Tibial nerve (tissue), 4 donors: ENCODE results near the gene SLC5A12.

Source experiments
- EP300 ChIP-seq, 2 donors: sonication (generic); formaldehyde crosslinking; IDR thresholded peaks; one replicate each; pipeline ENCODE4 v1.6.1; 2017; ENCODE audit warnings: antibody characterized with exemption in 2 of 2, mild to moderate bottlenecking in 1 of 2
- POLR2A ChIP-seq, 2 donors: fragments of 450-650 bp; IDR thresholded peaks; one replicate each; pipeline ENCODE4 v1.6.1; 2017; ENCODE audit warnings: antibody characterized with exemption in 2 of 2, mild to moderate bottlenecking in 2 of 2, moderate library complexity in 2 of 2
- TF ChIP-seq, protein P1 (sequence below), 5 experiments: fragments of 200-600 bp in 3 of 5; fragments of 450-650 bp in 2 of 5; sonication (generic) in 3 of 5; IDR thresholded peaks; one replicate each; pipeline ENCODE4 v1.5.1; 2016 to 2019; ENCODE audit warnings: antibody characterized with exemption in 5 of 5, mild to moderate bottlenecking in 3 of 5, moderate library complexity in 2 of 5

- TF ChIP-seq POLR2A (IDR thresholded peaks at IDR 0.05) (no peak), EP300 (IDR thresholded peaks at IDR 0.05) (no peak)
- TF ChIP-seq, protein P1, sequence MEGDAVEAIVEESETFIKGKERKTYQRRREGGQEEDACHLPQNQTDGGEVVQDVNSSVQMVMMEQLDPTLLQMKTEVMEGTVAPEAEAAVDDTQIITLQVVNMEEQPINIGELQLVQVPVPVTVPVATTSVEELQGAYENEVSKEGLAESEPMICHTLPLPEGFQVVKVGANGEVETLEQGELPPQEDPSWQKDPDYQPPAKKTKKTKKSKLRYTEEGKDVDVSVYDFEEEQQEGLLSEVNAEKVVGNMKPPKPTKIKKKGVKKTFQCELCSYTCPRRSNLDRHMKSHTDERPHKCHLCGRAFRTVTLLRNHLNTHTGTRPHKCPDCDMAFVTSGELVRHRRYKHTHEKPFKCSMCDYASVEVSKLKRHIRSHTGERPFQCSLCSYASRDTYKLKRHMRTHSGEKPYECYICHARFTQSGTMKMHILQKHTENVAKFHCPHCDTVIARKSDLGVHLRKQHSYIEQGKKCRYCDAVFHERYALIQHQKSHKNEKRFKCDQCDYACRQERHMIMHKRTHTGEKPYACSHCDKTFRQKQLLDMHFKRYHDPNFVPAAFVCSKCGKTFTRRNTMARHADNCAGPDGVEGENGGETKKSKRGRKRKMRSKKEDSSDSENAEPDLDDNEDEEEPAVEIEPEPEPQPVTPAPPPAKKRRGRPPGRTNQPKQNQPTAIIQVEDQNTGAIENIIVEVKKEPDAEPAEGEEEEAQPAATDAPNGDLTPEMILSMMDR (IDR thresholded peaks at IDR 0.05), result no peak
Observed at GRCh38 chr11:26698224-26698623, 23.6 kb downstream of the SLC5A12 start.
